Activated CD8-positive, alpha-beta memory T cell treated with anti-CD3 and anti-CD28 coated beads for 36 hours (primary cell): ENCODE data around the gene CGAS. TPM values are rescaled to one million over a fixed set of nuclear protein-coding genes. Genes with fewer than 3 reads are reported as not detected.

Experiments
- total RNA-seq, 2 experiments: library from RNA; stranded (reverse); gene quantifications; one replicate each; pipeline ENCODE4 v1.2.3, GENCODE V29; 2021

The CGAS gene
- total RNA-seq, 2 experiments from 2014 or later: 43.8 to 45.9 TPM

Other genes starting within 250 kb of the CGAS start
- gene KHDC1L, start 226.8 kb downstream of the CGAS start, total RNA-seq: under 1 TPM in 1 of 2 experiments, not detected in 1; 0.31 TPM
- gene KHDC1, start 189.1 kb downstream of the CGAS start, total RNA-seq: 1 to 10 TPM; 5.1 to 5.9 TPM
- not detected for gene DPPA5, start 98.0 kb downstream of the CGAS start, total RNA-seq
- not detected for gene KHDC3L, start 89.6 kb downstream of the CGAS start, total RNA-seq
- gene OOEP, start 82.4 kb downstream of the CGAS start, total RNA-seq: under 1 TPM; 0.38 to 0.42 TPM
- under 1 TPM; 0.42 to 0.65 TPM for gene DDX43, start 57.5 kb downstream of the CGAS start, total RNA-seq
- 10 to 100 TPM; 50.7 to 54.3 TPM for gene MTO1, start 9.4 kb upstream of the CGAS start, total RNA-seq
- 1,000 to 10,000 TPM; 7,755 to 7,846 TPM for gene EEF1A1, start 68.7 kb upstream of the CGAS start, total RNA-seq
- 1 to 10 TPM; 5.3 to 6.1 TPM for gene SLC17A5, start 201.7 kb upstream of the CGAS start, total RNA-seq
- gene CD109, start 243.9 kb upstream of the CGAS start, total RNA-seq: 10 to 100 TPM; 15.4 to 15.8 TPM